GM21825 (cell line): ENCODE data around the gene ASB9.
"Not testable (repeated sequence)": the region's sequence is repeated elsewhere in the genome, so short reads cannot be mapped to it uniquely, and the experiment has no call there.

Experiments used
- ATAC-seq: cut with Tn5 transposase; IDR thresholded peaks from one replicate; pipeline ENCODE4 v1.9.1; 2021; ENCODE audit warnings: mild to moderate bottlenecking, moderate library complexity; ENCODE audit not compliant: unreplicated experiment

ASB9 gene, protein sequence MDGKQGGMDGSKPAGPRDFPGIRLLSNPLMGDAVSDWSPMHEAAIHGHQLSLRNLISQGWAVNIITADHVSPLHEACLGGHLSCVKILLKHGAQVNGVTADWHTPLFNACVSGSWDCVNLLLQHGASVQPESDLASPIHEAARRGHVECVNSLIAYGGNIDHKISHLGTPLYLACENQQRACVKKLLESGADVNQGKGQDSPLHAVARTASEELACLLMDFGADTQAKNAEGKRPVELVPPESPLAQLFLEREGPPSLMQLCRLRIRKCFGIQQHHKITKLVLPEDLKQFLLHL

DNA sequence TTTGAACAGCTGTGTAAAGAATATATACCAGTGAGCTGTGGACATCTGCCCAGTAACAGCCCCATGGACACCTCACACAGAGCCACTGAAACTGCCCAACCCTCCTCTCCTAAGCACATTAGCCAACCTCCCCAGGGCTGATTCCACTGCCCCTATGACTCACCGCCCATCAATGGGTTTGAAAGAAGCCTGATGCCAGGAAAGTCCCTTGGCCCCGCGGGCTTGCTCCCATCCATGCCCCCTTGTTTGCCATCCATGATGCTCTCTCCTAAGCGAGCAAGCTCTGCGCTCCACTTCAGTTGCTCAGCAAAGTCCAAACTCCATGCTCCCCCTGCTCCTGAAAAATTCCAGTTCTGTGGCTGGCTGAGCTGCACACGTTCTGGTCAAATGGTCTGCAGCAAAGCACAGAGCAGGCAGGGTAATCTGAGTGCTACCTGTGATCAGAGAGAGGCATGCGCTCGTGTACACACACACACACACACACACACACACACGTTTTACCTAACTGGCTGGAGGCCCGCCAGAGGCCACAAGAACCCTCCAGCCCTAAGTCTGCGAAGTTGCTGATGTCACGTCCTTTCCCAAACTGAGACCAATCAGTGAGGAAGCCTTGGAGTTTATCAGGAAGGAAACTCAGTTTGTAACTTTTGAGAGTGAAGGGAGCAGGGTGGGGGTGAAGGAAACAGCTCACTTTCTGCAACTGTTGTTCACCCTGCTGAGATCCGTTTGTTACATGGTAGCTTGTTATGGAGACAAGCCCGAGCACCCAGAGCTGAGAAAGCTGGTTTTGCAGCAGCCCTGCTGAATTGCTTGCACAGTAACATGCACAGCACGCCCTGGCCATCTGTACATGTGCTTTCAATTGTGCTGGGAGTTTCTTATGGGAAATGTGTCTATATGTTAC lies at the start of gene ASB9:
TSS of gene ASB9 (minus strand) at position 466 of the 904 bp plus-strand sequence. CDS start at position 257, 209 bp downstream.
- ATAC-seq: peak; percentile 72

DNA sequence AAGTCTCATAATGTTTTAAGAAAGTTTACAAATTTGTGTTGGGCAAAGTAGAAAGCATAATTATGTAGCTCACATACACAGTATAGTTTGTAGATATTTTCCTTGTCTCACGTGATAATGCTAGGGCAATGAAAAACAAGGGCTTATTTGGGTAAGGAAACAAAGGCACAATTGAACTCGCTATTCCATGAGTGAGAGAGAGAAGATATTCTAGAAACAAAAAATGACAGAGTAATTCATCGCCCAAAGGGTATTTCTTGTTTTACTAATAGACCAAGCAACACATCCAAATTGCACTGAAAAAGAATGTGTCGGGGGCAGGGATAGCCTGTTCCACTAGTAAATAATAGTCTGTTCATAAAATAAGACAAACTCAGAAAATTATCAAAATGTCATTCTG lies 49.2 kb upstream of the ASB9 start:
- no peak for ATAC-seq

DNA sequence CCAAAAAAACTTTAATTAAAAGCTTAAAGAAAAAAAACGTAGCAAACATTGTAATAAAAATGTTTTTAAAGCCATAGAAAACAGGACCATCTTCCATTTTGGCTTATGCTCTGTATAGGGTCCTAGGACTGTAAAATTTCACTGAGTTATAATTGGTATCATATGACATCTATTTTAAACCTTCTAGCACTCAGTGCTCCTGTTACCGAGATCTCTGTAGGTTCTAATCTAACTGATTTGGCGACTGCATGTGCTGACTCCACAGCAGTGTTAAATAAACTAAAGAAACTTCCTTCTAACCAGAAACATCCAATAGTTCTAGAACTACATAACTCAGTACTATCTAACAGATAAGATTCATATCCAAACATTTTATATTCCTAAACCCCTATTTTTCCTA lies 45.6 kb upstream of the ASB9 start, which contains the start of gene ASB11:
TSS of gene ASB11 (minus strand) at position 132 of the 400 bp plus-strand sequence. CDS start at position 97, 35 bp downstream.
- no peak for ATAC-seq

DNA sequence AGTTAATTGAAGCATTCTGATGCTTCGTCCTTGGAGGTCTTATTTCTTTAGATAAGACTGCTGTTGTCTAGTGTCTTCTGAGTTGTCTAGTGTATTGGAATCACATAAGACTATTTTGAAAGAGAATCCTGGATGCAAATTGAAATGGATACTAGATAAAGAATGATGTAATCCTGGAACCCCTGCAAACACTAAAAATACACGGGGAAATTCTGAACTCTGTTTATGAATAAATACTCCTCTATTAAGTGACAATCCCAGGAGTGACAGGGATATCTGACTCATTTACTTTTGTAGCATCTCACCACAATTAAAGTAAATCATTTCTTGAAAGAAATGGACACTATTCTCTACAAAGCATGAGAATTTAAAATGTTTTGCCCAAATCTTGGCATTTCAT lies 44.6 kb upstream of the ASB9 start:
- no peak for ATAC-seq

DNA sequence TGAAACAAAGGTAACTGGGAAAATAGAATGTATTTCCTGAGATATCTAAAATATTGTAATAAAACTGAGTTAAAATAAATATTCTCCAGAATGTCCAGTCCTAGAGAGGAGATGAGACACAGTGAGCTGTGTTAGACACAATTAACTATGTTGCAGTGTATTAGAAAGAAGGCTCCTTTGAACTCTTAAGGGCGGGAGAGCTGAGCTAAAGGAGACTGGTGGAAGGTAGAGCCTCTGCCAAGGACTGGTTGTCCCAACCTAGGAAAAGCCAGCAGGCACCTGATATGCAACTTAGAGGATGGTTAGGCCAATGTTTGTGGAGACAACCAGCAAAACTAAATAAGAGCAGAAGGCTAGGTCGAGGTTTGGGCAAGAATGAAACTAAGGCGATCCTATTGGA lies 41.2 kb upstream of the ASB9 start:
- ATAC-seq: no peak

- ATAC-seq: no peak
These were observed 40.2 kb upstream of the ASB9 start for GRCh38 chrX:15310117-15310516.

DNA sequence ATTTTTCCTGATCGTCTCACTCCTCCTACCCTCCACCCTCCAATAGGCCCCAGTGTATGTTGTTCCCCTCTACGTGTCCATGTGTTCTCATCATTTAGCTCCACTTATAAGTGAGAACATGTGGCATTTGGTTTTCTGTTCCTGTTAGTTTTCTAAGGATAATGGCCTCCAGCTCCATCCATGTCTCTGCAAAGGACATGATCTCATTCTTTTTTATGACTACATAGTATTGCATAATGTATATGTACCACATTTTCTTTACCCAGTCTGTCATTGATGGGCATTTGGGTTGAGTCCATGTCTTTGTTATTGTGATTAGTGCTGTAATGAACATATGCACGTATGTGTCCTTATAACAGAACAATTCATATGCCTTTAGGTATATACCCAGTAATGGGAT lies 36.0 kb upstream of the ASB9 start:
- not testable (repeated sequence) for ATAC-seq

DNA sequence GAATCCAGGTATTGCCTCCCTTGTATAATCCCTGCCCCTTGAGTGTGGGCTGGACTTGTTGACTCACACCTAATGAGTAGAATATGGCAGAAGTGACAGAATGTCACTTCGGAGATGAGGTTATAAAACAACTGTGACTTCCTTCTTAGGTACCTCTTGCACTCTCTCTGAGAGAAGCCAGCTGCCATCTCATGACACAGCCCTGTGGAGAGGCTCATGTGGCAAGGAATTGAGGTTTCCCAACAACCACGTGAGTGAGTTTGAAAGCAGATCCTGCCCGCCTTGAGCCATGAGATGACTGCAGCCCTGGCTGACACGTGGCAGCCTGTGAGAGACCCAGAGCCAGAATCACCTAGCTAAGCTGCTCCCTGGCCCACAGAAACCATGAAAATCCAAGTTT lies 32.0 kb upstream of the ASB9 start:
- ATAC-seq: no peak

DNA sequence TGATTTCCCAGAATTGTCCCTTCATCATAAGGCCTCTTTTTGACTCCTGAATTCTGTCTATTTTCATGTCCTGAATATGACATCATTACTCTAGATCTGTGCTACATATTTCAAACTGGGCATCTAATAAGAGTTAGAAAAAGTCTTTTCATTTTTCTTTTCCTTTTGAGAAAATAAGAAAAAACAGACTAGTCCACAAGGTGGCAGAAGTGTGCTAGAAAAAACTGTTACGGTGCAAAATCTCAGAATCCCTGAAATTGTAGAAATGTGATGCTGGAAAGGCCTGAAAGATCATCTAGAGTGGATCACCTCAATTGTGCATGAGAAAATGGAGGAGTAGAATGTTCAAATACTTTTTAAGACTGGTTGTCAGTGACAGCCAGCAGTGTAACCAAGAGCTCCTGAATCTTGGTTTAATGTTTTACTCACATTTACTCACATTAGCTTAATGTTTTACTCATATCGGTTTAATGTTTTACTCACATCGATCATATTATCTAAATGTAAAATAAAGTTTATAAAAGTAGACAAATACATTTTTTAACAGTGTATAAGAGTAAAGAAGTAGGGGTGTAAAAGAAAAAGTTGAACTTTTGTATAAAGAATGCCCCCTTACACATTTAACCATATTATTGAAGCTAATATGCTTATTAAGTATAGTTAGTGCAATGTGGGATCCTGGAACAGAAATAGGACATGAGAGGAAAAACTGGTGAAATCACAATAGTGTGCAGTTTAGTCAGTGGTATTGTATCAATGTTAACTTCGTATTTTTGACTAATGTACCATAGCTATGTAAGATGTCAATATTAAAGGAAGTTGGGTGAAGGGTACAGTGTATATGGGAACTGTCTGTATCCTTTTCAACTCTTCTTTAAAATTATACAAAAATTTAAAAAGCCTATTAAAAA lies 30.3 kb upstream of the ASB9 start:
- no peak for ATAC-seq

DNA sequence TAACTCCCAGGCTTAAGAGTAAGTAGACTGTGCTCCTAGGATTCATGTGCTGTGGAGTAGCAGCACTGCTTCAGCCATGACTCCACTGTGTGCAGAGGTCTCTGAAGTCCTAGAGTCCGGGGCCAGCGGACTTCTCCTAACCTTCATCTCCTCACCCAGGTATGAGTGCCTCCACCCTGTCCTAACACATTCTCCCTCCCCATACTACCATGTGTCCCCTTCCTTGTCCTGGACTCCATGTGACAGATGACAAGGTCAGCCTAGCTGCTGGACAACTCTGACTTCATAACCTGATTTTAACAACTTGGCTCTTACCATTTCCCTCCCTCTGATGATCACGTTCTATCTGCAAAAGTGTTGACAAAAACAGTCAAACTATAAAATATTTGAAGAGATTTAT lies 28.9 kb upstream of the ASB9 start:
- ATAC-seq: no peak

GRCh38 chrX:15298201-15298600 lies 28.3 kb upstream of the ASB9 start:
- ATAC-seq: no peak

DNA sequence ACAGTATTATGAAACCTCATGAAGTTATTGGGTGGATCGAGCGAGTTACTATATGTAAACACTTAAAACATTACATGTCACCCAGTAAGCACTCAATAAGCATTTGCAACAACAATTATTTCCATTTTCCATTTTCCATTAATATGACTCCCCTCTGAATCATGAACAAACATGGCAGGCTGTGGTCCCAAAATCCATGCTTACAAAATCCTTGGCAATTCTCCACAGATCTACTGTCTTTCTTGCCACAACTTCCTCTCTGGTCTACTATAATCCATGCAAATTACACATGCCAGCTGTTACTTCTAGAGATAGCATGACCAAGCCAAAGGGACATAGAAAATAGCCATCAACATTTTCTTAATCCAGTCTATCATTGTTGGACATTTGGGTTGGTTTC lies 23.6 kb upstream of the ASB9 start:
- no peak for ATAC-seq

GRCh38 chrX:15292861-15293260 lies 23.0 kb upstream of the ASB9 start:
- no peak for ATAC-seq

GRCh38 chrX:15277604-15278003 lies 7.7 kb upstream of the ASB9 start:
- ATAC-seq: no peak

DNA sequence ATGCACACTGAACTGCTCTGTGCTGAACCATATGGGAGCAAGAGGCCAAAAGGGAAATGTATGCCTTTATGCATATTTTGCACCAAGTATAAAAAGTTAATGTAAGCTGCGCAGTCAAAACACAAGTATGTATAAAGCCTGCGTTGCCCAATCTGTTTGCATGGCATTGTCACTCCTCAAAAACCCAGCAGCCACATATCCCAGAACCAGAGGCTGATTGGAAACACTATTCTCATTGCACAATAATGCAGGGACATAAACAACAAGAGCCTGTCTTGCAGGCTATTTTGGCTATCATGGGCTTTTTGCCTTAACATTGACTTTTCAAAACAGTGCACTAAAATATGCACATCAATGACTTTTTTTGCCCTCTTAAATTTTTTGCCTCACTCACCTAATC lies 5.1 kb upstream of the ASB9 start:
- no peak for ATAC-seq

GRCh38 chrX:15273275-15273674 lies 3.4 kb upstream of the ASB9 start:
- not testable (repeated sequence) for ATAC-seq

- no peak for ATAC-seq
These were observed 1.9 kb upstream of the ASB9 start for GRCh38 chrX:15271757-15272156.

- ATAC-seq: no peak
These were observed 763 bp downstream of the ASB9 start for GRCh38 chrX:15269120-15269519.

DNA sequence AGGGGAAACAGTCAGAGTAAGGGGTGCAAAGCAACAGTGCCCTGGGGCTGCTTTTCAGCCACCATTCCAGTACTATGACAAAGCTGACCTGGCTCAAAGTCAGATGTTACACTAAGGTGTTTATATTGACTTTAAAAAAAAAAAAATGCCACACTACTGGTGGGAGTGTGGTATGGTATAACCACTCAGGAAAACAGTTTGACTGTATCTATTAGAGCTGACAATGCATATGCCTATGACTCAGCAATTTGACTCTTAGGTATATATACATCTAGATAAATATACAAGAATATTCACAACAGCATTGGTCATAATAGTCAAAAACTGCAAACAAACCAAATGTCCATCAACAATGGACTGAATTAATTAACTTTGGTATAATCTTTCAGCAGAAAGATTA lies 15.0 kb downstream of the ASB9 start:
- no peak for ATAC-seq

DNA sequence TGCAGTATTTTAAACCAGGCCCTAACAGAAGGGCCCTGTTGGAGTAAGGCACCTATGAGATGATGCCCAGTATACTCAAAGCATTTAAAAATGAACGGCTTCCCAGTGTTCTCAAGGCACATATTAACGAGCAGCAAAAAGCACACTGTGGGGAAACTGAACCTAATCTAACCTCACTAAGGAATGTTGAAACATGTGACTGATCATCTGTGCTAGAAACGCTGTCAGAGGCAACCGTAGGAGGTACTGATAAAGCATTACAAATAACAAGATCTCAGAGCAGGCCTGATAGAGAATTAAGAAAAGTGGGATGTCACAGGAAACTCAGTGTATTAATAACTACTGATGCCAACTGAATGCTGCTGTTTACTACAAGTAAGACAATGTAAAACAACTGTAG lies 24.0 kb downstream of the ASB9 start:
- no peak for ATAC-seq

- no peak for ATAC-seq
These were observed 25.5 kb downstream of the ASB9 start for GRCh38 chrX:15244421-15244820.
